Activated naive CD8-positive, alpha-beta T cell treated with anti-CD3 and anti-CD28 coated beads, Interleukin-2, amount 50 U/mL, for 24 hours (primary cell): Measurements from ENCODE around the gene SLC24A3.

ENCODE experiments used
- ATAC-seq: fragments of 150-1000 bp; cut with Tn5 transposase; one replicate; pipeline ENCODE4 v1.10.0; 2021
- DNase-seq: peaks from one replicate; pipeline ENCODE4 v3.0.0; 2021
- H3K27ac Mint-ChIP-seq: one replicate; pipeline ENCODE4 v1.8.0; 2021; ENCODE audit warnings: mild to moderate bottlenecking, mixed read lengths
- H3K27me3 Mint-ChIP-seq: one replicate; pipeline ENCODE4 v1.8.0; 2021; ENCODE audit warnings: mixed read lengths
- H3K36me3 Mint-ChIP-seq: one replicate; pipeline ENCODE4 v1.8.0; 2021; ENCODE audit warnings: low read depth, mixed read lengths
- H3K4me1 Mint-ChIP-seq: one replicate; pipeline ENCODE4 v1.8.0; 2021; ENCODE audit warnings: mixed read lengths
- H3K4me3 Mint-ChIP-seq: one replicate; pipeline ENCODE4 v1.8.0; 2021; ENCODE audit warnings: mild to moderate bottlenecking, moderate library complexity, mixed read lengths
- H3K9me3 Mint-ChIP-seq: one replicate; pipeline ENCODE4 v1.8.0; 2021; ENCODE audit warnings: mixed read lengths

The SLC24A3 gene

GRCh38 chr20:19491241-19491640 is 278.8 kb downstream of the SLC24A3 start:
- no peaks in the 10 kb centered on the region for H3K9me3 Mint-ChIP-seq
- H3K27me3 Mint-ChIP-seq, result no peaks in the 10 kb centered on the region
- H3K27ac Mint-ChIP-seq, result no peak overlapping the region
- no peaks in the 10 kb centered on the region for H3K4me1 Mint-ChIP-seq
- H3K4me3 Mint-ChIP-seq, result no peak overlapping the region
- H3K36me3 Mint-ChIP-seq, result no peaks in the 10 kb centered on the region
- DNase-seq (no peak), ATAC-seq (no peak)

GRCh38 chr20:19492116-19492515 is 279.7 kb downstream of the SLC24A3 start:
- DNase-seq (no peak), ATAC-seq (no peak)
- H3K4me3 Mint-ChIP-seq, result no peak overlapping the region
- H3K9me3 Mint-ChIP-seq, result no peaks in the 10 kb centered on the region
- H3K27me3 Mint-ChIP-seq, result no peaks in the 10 kb centered on the region
- no peak overlapping the region for H3K27ac Mint-ChIP-seq
- no peaks in the 10 kb centered on the region for H3K4me1 Mint-ChIP-seq
- no peaks in the 10 kb centered on the region for H3K36me3 Mint-ChIP-seq

- no peak for DNase-seq
- Mint-ChIP-seq H3K9me3 (no peaks in the 10 kb centered on the region), H3K36me3 (no peaks in the 10 kb centered on the region), H3K4me1 (no peaks in the 10 kb centered on the region), H3K27me3 (no peaks in the 10 kb centered on the region), H3K27ac (no peak overlapping the region), H3K4me3 (no peak overlapping the region)
- ATAC-seq, result no peak
These were observed 280.4 kb downstream of the SLC24A3 start for GRCh38 chr20:19492687-19493336.

- Mint-ChIP-seq H3K36me3 (no peaks in the 10 kb centered on the region), H3K4me1 (no peaks in the 10 kb centered on the region), H3K4me3 (no peak overlapping the region), H3K9me3 (no peaks in the 10 kb centered on the region), H3K27me3 (no peaks in the 10 kb centered on the region), H3K27ac (no peak overlapping the region)
- ATAC-seq (no peak), DNase-seq (no peak)
These were observed 281.5 kb downstream of the SLC24A3 start for GRCh38 chr20:19493794-19494495.

GRCh38 chr20:19495905-19496703 is 283.7 kb downstream of the SLC24A3 start:
- no peak overlapping the region for H3K27ac Mint-ChIP-seq
- no peak for ATAC-seq
- DNase-seq, result no peak
- H3K4me1 Mint-ChIP-seq, result no peaks in the 10 kb centered on the region
- H3K4me3 Mint-ChIP-seq, result no peak overlapping the region
- H3K36me3 Mint-ChIP-seq, result no peaks in the 10 kb centered on the region
- no peaks in the 10 kb centered on the region for H3K9me3 Mint-ChIP-seq
- H3K27me3 Mint-ChIP-seq, result no peaks in the 10 kb centered on the region

GRCh38 chr20:19497064-19497463 is 284.6 kb downstream of the SLC24A3 start:
- DNase-seq (no peak), ATAC-seq (no peak)

GRCh38 chr20:19498756-19499155 is 286.3 kb downstream of the SLC24A3 start:
- Mint-ChIP-seq H3K27ac (no peak overlapping the region), H3K4me3 (no peak overlapping the region), H3K27me3 (peaks cover 2% of the 10 kb centered on the region), H3K9me3 (no peaks in the 10 kb centered on the region), H3K36me3 (no peaks in the 10 kb centered on the region), H3K4me1 (no peaks in the 10 kb centered on the region)
- ATAC-seq (no peak), DNase-seq (no peak)

More at GRCh38 chr20:19497064-19497463, 284.6 kb downstream of the SLC24A3 start:
- Mint-ChIP-seq H3K36me3 (no peaks in the 10 kb centered on the region), H3K27ac (no peak overlapping the region), H3K4me3 (no peak overlapping the region), H3K27me3 (peaks cover 2% of the 10 kb centered on the region), H3K4me1 (no peaks in the 10 kb centered on the region), H3K9me3 (no peaks in the 10 kb centered on the region)

- H3K27me3 Mint-ChIP-seq, result peaks cover 2% of the 10 kb centered on the region
- no peaks in the 10 kb centered on the region for H3K36me3 Mint-ChIP-seq
- H3K9me3 Mint-ChIP-seq, result no peaks in the 10 kb centered on the region
- no peak overlapping the region for H3K27ac Mint-ChIP-seq
- DNase-seq, result no peak
- no peak for ATAC-seq
- no peak overlapping the region for H3K4me3 Mint-ChIP-seq
- no peaks in the 10 kb centered on the region for H3K4me1 Mint-ChIP-seq
These were observed 289.2 kb downstream of the SLC24A3 start for GRCh38 chr20:19501476-19502115.

- H3K9me3 Mint-ChIP-seq, result no peaks in the 10 kb centered on the region
- ATAC-seq (no peak), DNase-seq (no peak)
- H3K27me3 Mint-ChIP-seq, result peaks cover 2% of the 10 kb centered on the region
- no peaks in the 10 kb centered on the region for H3K4me1 Mint-ChIP-seq
- no peaks in the 10 kb centered on the region for H3K36me3 Mint-ChIP-seq
- no peak overlapping the region for H3K27ac Mint-ChIP-seq
- no peak overlapping the region for H3K4me3 Mint-ChIP-seq
These were observed 289.7 kb downstream of the SLC24A3 start for GRCh38 chr20:19502169-19502568.

GRCh38 chr20:19504251-19504650 is 291.8 kb downstream of the SLC24A3 start:
- Mint-ChIP-seq H3K9me3 (no peaks in the 10 kb centered on the region), H3K4me3 (no peak overlapping the region), H3K27ac (no peak overlapping the region), H3K36me3 (no peaks in the 10 kb centered on the region), H3K27me3 (peaks cover 2% of the 10 kb centered on the region), H3K4me1 (no peaks in the 10 kb centered on the region)
- ATAC-seq (no peak), DNase-seq (no peak)

- no peak for DNase-seq
- no peaks in the 10 kb centered on the region for H3K36me3 Mint-ChIP-seq
- no peak overlapping the region for H3K4me3 Mint-ChIP-seq
- H3K27ac Mint-ChIP-seq, result no peak overlapping the region
- H3K9me3 Mint-ChIP-seq, result no peaks in the 10 kb centered on the region
- no peak for ATAC-seq
- H3K4me1 Mint-ChIP-seq, result no peaks in the 10 kb centered on the region
- H3K27me3 Mint-ChIP-seq, result peaks cover 2% of the 10 kb centered on the region
These were observed 293.6 kb downstream of the SLC24A3 start for GRCh38 chr20:19506021-19506420.

GRCh38 chr20:19508449-19508848 is 296.0 kb downstream of the SLC24A3 start:
- Mint-ChIP-seq H3K27me3 (no peaks in the 10 kb centered on the region), H3K4me3 (no peak overlapping the region), H3K4me1 (no peaks in the 10 kb centered on the region), H3K9me3 (no peaks in the 10 kb centered on the region), H3K27ac (no peak overlapping the region), H3K36me3 (no peaks in the 10 kb centered on the region)
- ATAC-seq (no peak), DNase-seq (no peak)

- DNase-seq, result no peak
- Mint-ChIP-seq H3K4me3 (no peak overlapping the region), H3K9me3 (no peaks in the 10 kb centered on the region), H3K27me3 (no peaks in the 10 kb centered on the region), H3K4me1 (no peaks in the 10 kb centered on the region), H3K27ac (no peak overlapping the region), H3K36me3 (no peaks in the 10 kb centered on the region)
- ATAC-seq, result no peak
These were observed 298.2 kb downstream of the SLC24A3 start for GRCh38 chr20:19510611-19511010.

GRCh38 chr20:19511931-19512330 is 299.5 kb downstream of the SLC24A3 start:
- Mint-ChIP-seq H3K27me3 (no peaks in the 10 kb centered on the region), H3K4me3 (no peak overlapping the region), H3K27ac (no peak overlapping the region), H3K9me3 (no peaks in the 10 kb centered on the region), H3K36me3 (no peaks in the 10 kb centered on the region), H3K4me1 (no peaks in the 10 kb centered on the region)
- no peak for DNase-seq
- no peak for ATAC-seq
